ENCODE data around the gene YJEFN3. TPM values are rescaled to one million over a fixed set of nuclear protein-coding genes. Genes with fewer than 3 reads are reported as not detected.

Gene YJEFN3
- total RNA-seq (2022; extraction: Qiagen RNA extraction; ENCODE audit: low read depth), result 2.2 to 3.8 TPM (median 3.1 TPM) in 5 replicates

GRCh38 chr19:19528721-19529490 is at the start of gene YJEFN3:
TSS of gene YJEFN3 (plus strand) at chr19:19528911. CDS start at chr19:19528933, 22 bp downstream.

GRCh38 chr19:19514881-19515641 is 13.7 kb upstream of the YJEFN3 start, which contains the start of gene TSSK6:
TSS of gene TSSK6 (minus strand) at chr19:19515548. CDS start at chr19:19515427, 121 bp downstream.

GRCh38 chr19:19515642-19516519 is 12.8 kb upstream of the YJEFN3 start, which contains the start of gene NDUFA13:
TSS of gene NDUFA13 (plus strand) at chr19:19516225. CDS start at chr19:19516239, 14 bp downstream.

GRCh38 chr19:19538061-19538784 is 9.5 kb downstream of the YJEFN3 start, which contains the start of gene CILP2:
TSS of gene CILP2 (plus strand) at chr19:19538265. CDS start at chr19:19538350, 85 bp downstream.

Other genes with a start within 250 kb of the YJEFN3 start
- 21.5 to 25.6 TPM (median 23.6 TPM) in 5 replicates for gene SUGP1, start 208.4 kb upstream of the YJEFN3 start, total RNA-seq (2022; extraction: Qiagen RNA extraction; ENCODE audit: low read depth)
- 10.2 to 14.8 TPM (median 12.8 TPM) in 5 replicates for gene MAU2, start 208.1 kb upstream of the YJEFN3 start, total RNA-seq (2022; extraction: Qiagen RNA extraction; ENCODE audit: low read depth)
- 39.2 to 50.1 TPM (median 46.6 TPM) in 5 replicates for gene GATAD2A, start 123.2 kb upstream of the YJEFN3 start, total RNA-seq (2022; extraction: Qiagen RNA extraction; ENCODE audit: low read depth)
- gene TSSK6, start 13.4 kb upstream of the YJEFN3 start, total RNA-seq (2022; extraction: Qiagen RNA extraction; ENCODE audit: low read depth), result 0.86 to 1.8 TPM (median 1.7 TPM) in 5 replicates
- 145 to 183 TPM (median 161 TPM) in 5 replicates for gene NDUFA13, start 12.7 kb upstream of the YJEFN3 start, total RNA-seq (2022; extraction: Qiagen RNA extraction; ENCODE audit: low read depth)
- 0.08 to 0.31 TPM (median 0.20 TPM) in 5 replicates for gene CILP2, start 9.4 kb downstream of the YJEFN3 start, total RNA-seq (2022; extraction: Qiagen RNA extraction; ENCODE audit: low read depth)
- 1.5 to 2.9 TPM (median 2.2 TPM) in 5 replicates for gene PBX4, start 89.8 kb downstream of the YJEFN3 start, total RNA-seq (2022; extraction: Qiagen RNA extraction; ENCODE audit: low read depth)
- gene LPAR2, start 99.3 kb downstream of the YJEFN3 start, total RNA-seq (2022; extraction: Qiagen RNA extraction; ENCODE audit: low read depth), result 4.4 to 5.7 TPM (median 4.9 TPM) in 5 replicates
- 4.5 to 7.1 TPM (median 6.1 TPM) in 5 replicates for gene GMIP, start 114.7 kb downstream of the YJEFN3 start, total RNA-seq (2022; extraction: Qiagen RNA extraction; ENCODE audit: low read depth)
- 22.5 to 34.4 TPM (median 32.4 TPM) in 5 replicates for gene ATP13A1, start 134.8 kb downstream of the YJEFN3 start, total RNA-seq (2022; extraction: Qiagen RNA extraction; ENCODE audit: low read depth)
- 2.2 to 6.6 TPM (median 4.7 TPM) in 5 replicates for gene ZNF101, start 139.9 kb downstream of the YJEFN3 start, total RNA-seq (2022; extraction: Qiagen RNA extraction; ENCODE audit: low read depth)
- gene ZNF14, start 204.2 kb downstream of the YJEFN3 start, total RNA-seq (2022; extraction: Qiagen RNA extraction; ENCODE audit: low read depth), result 1.7 to 2.6 TPM (median 2.1 TPM) in 5 replicates

Measured in A549 treated with GW870086 at 1 μM for 4 hours (cell line).